Mucosa of descending colon (tissue), 3 donors: ENCODE measurements around the gene TMEM253. TPM values are rescaled to one million over a fixed set of nuclear protein-coding genes. Genes with fewer than 3 reads are reported as not detected.

Experiments
- ATAC-seq: fragments of 200-7000 bp; cut with Tn5 transposase; one replicate; pipeline ENCODE4 v1.9.1; 2020; ENCODE audit warnings: mild to moderate bottlenecking, moderate library complexity
- DNase-seq, 3 donors: peaks; one replicate each; pipeline ENCODE4 v3.0.0-alpha.2; 2020
- H3K36me3 ChIP-seq: fragments of 200-600 bp; one replicate; pipeline ENCODE4 v1.8.0; 2021; ENCODE audit warnings: low read depth, mild to moderate bottlenecking
- H3K4me1 ChIP-seq: fragments of 200-600 bp; one replicate; pipeline ENCODE4 v1.8.0; 2021; ENCODE audit warnings: low read depth, mild to moderate bottlenecking
- H3K4me3 ChIP-seq: fragments of 200-600 bp; one replicate; pipeline ENCODE4 v1.8.0; 2021; ENCODE audit warnings: mild to moderate bottlenecking
- H3K9me3 ChIP-seq: fragments of 200-600 bp; one replicate; pipeline ENCODE4 v1.8.0; 2021; ENCODE audit warnings: mild to moderate bottlenecking
- CTCF ChIP-seq: fragments of 200-600 bp; IDR thresholded peaks from one replicate; pipeline ENCODE4 v1.8.0; 2022; ENCODE audit warnings: antibody characterized with exemption, mild to moderate bottlenecking
- intact Hi-C, 2 donors: fragments of 100-400 bp; cut with DNase I in 1 of 2; cut with micrococcal nuclease in 1 of 2; formaldehyde crosslinking; loops; one replicate each; pipeline versions ENCODE4 v1.11.0 to v1.11.1; 2022; cut with DNase I, micrococcal nuclease
- total RNA-seq, 3 donors: library from RNA; stranded (reverse); fragmentation: NEBNext Ultra II Directional in 2 of 3; extraction: Animal tissue kit (Norgen Biotek cat#: 25700) in 2 of 3; gene quantifications; one replicate each; pipeline versions ENCODE4 v1.2.1 to v1.2.4, GENCODE V29; 2021 to 2023
- donor health status: DM: no; HTN: no; CAD: no; lungs with moderate emphysema.
- donor health status: DM: no; HTN: no; CAD: no.
- donor health status: DM: no; HTN: yes; CAD: no.

Gene TMEM253
- total RNA-seq, 3 donors from 2014 or later, result 20.2 to 46.0 (median 43.9) TPM

- intact Hi-C loops, result no loop called here
- DNase-seq (no peak), ATAC-seq (no peak)
- Histone ChIP-seq H3K36me3 (no peaks in the 10 kb centered on the region), H3K4me3 (no peak overlapping the region), H3K4me1 (peaks cover 25% of the 10 kb centered on the region), H3K9me3 (no peaks in the 10 kb centered on the region)
- TF ChIP-seq CTCF, result no peak
These were observed 26.9 kb upstream of the TMEM253 start for GRCh38 chr14:21073921-21074320.

GRCh38 chr14:21074398-21075272 lies 26.2 kb upstream of the TMEM253 start:
- TF ChIP-seq CTCF, result no peak
- intact Hi-C loops, result no loop called here
- H3K4me1 ChIP-seq, result peaks cover 18% of the 10 kb centered on the region
- H3K4me3 ChIP-seq, result no peak overlapping the region
- H3K36me3 ChIP-seq, result no peaks in the 10 kb centered on the region
- DNase-seq (no peak), ATAC-seq (no peak)
- no peaks in the 10 kb centered on the region for H3K9me3 ChIP-seq

- H3K36me3 ChIP-seq, result no peaks in the 10 kb centered on the region
- H3K9me3 ChIP-seq, result no peaks in the 10 kb centered on the region
- intact Hi-C loops, result no loop called here
- DNase-seq (no peak), ATAC-seq (no peak)
- H3K4me3 ChIP-seq, result no peak overlapping the region
- peaks cover 13% of the 10 kb centered on the region for H3K4me1 ChIP-seq
- TF ChIP-seq CTCF, result no peak
These were observed 25.0 kb upstream of the TMEM253 start for GRCh38 chr14:21075719-21076437.

GRCh38 chr14:21077672-21078071 lies 23.2 kb upstream of the TMEM253 start:
- ATAC-seq (no peak), DNase-seq (no peak)
- peaks cover 6% of the 10 kb centered on the region for H3K36me3 ChIP-seq
- intact Hi-C loops, result no loop called here
- H3K4me3 ChIP-seq, result no peak overlapping the region
- no peaks in the 10 kb centered on the region for H3K9me3 ChIP-seq
- H3K4me1 ChIP-seq, result peaks cover 3% of the 10 kb centered on the region
- TF ChIP-seq CTCF, result no peak

GRCh38 chr14:21078287-21078686 lies 22.6 kb upstream of the TMEM253 start:
- peaks cover 6% of the 10 kb centered on the region for H3K36me3 ChIP-seq

More at GRCh38 chr14:21078287-21078686, 22.6 kb upstream of the TMEM253 start:
- DNase-seq (no peak), ATAC-seq (no peak)
- H3K9me3 ChIP-seq, result no peaks in the 10 kb centered on the region
- no peak for TF ChIP-seq CTCF
- intact Hi-C loops, result no loop called here
- no peak overlapping the region for H3K4me3 ChIP-seq
- no peaks in the 10 kb centered on the region for H3K4me1 ChIP-seq
